Gastroesophageal sphincter (tissue), 3 donors: ENCODE data around the gene TTBK2.

Source experiments
- CTCF ChIP-seq, 4 experiments: fragments of 200-600 bp in 2 of 4; fragments of 450-650 bp in 2 of 4; sonication (generic) in 1 of 4; IDR thresholded peaks; one replicate each; pipeline ENCODE4 v1.5.1; 2017 to 2019; ENCODE audit warnings: antibody characterized with exemption in 4 of 4, mild to moderate bottlenecking in 2 of 4, moderate library complexity in 2 of 4
- EP300 ChIP-seq: sonication (generic); formaldehyde crosslinking; IDR thresholded peaks from one replicate; pipeline ENCODE4 v1.6.1; 2017; ENCODE audit warnings: antibody characterized with exemption, mild to moderate bottlenecking
- POLR2A ChIP-seq, 2 donors: fragments of 450-650 bp; IDR thresholded peaks; one replicate each; pipeline ENCODE4 v1.6.1; 2017; ENCODE audit warnings: antibody characterized with exemption in 2 of 2, mild to moderate bottlenecking in 2 of 2, moderate library complexity in 1 of 2

DNA sequence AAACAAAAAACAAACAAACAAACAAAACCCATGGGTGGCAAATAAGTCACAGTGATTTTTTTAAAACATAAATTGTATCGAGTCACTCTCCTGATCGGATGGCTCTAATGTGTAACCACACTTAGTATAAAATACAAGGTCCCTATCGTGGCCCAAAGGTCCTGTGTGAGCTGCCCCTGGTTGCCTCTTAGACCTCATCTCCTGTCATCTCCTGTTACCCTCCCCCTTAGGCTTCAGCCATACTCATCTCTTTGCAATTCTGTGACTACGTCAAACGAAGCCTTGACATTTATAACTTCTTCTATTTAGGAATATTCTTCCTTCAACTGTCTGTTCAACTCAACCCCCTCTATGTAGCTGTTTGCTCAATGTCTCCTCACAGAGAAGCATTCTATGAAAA is 43.9 kb upstream of the TTBK2 start:
- no peak for TF ChIP-seq CTCF (IDR thresholded peaks at IDR 0.05)
- no peak for TF ChIP-seq POLR2A (IDR thresholded peaks at IDR 0.05)
- no peak for TF ChIP-seq EP300
